BE2C (cell line): ENCODE results near the gene SLC12A3.

ENCODE experiments used
- DNase-seq: peaks from one replicate; pipeline ENCODE4 v3.0.0-alpha.2; 2020
- H3K27me3 ChIP-seq: fragments of 250-450 bp; sonication (Bioruptor Pico); 2 replicates; pipeline ENCODE4 v1.5.1; 2020; ENCODE audit warnings: mild to moderate bottlenecking
- H3K36me3 ChIP-seq: fragments of 250-450 bp; sonication (Bioruptor Pico); 2 replicates; pipeline ENCODE4 v1.5.1; 2020; ENCODE audit warnings: mild to moderate bottlenecking
- H3K4me1 ChIP-seq: fragments of 250-450 bp; sonication (Bioruptor Pico); 2 replicates; pipeline ENCODE4 v1.5.1; 2020
- H3K4me3 ChIP-seq: 2 replicates; pipeline ENCODE4 v1.5.1; 2011; ENCODE audit warnings: low read depth, low read length
- H3K9me3 ChIP-seq: fragments of 250-450 bp; sonication (Bioruptor Pico); 2 replicates; pipeline ENCODE4 v1.5.1; 2020
- CTCF ChIP-seq: IDR thresholded peaks from 2 replicates; pipeline ENCODE4 v1.5.1; 2012; ENCODE audit warnings: mild to moderate bottlenecking, low read depth, low read length

SLC12A3 gene

DNA sequence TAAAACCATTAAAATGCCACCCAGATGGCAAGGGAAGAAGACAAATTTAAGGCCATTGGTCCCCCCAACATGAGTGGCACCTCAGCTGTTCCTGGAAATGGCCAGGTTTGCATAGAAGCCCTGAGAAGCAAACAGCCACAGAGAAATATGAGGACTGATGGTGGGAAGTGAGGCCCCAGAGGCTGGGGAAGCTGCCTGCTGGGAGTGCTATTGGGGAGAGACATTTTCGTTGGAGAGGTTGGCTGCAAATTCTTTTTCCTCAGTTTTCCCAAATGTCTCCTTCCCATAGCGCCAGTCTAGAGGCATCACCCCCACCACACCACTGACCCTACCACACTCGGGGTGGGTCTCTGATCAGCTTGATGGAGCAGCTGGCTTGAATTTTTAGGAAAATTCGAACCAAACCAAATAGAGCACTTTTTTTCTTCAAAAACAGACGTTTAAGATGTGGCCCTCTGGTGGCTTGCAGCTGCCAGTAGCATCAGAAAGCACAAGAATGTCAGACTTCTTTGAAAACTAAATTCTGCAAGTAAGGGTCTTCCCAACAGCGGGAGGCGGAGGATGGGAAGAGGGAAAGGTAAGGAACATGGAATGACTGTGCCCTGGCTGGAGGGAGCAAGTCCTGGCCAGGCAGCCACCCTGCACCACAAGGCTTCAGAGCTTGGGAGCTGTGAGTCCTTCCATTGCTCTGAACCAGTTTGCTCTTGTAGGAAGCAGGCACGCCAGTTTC is 13.2 kb upstream of the SLC12A3 start:
- Histone ChIP-seq H3K4me1 (peaks cover 15% of the 10 kb centered on the region), H3K36me3 (no peaks in the 10 kb centered on the region), H3K27me3 (no peaks in the 10 kb centered on the region), H3K9me3 (no peaks in the 10 kb centered on the region), H3K4me3 (no peak overlapping the region)
- peak; percentile 47 for TF ChIP-seq CTCF
- DNase-seq: no peak

DNA sequence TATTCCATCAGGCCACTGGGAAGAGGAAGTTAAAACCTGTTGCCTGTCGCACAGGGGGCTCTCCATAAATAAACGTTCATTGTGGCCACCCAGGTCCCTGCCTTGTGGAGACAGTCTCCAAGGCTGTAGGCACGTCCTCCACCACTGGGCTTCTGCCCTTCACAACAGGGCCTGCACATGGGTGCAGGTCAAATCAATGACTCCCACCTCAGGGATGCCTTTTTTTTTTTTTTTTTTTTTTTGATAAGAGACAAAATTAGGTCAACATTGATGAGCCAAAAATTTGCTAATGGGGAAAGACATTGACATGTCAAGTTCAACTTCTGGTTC is 12.6 kb upstream of the SLC12A3 start:
- no peak overlapping the region for H3K4me3 ChIP-seq

DNA sequence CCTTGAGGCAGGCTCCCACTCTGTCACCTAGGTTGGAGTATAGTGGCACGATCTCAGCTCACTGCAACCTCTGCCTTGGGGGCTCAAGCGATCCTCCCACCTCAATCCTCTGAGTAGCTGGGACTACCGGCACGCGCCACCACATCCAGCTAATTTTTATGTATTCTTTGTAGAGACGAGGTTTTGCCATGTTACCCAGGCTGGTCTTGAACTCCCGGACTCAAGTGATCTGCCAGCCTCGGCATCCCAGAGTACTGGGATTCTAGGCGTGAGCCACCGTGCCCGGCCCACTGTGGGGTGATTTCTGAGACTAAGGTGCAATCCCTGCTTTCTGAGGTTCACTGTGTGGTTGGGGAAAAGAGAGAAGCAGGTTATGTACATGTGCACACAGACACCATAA is 12.0 kb upstream of the SLC12A3 start:
- TF ChIP-seq CTCF: no peak
- Histone ChIP-seq H3K9me3 (no peaks in the 10 kb centered on the region), H3K36me3 (no peaks in the 10 kb centered on the region), H3K27me3 (no peaks in the 10 kb centered on the region), H3K4me3 (no peak overlapping the region), H3K4me1 (peaks cover 6% of the 10 kb centered on the region)
- no peak for DNase-seq

More for the DNA sequence above, 12.6 kb upstream of the SLC12A3 start:
- peaks cover 9% of the 10 kb centered on the region for H3K4me1 ChIP-seq
- H3K9me3 ChIP-seq: no peaks in the 10 kb centered on the region
- no peak for DNase-seq
- no peaks in the 10 kb centered on the region for H3K27me3 ChIP-seq
- H3K36me3 ChIP-seq: no peaks in the 10 kb centered on the region
- TF ChIP-seq CTCF: no peak

DNA sequence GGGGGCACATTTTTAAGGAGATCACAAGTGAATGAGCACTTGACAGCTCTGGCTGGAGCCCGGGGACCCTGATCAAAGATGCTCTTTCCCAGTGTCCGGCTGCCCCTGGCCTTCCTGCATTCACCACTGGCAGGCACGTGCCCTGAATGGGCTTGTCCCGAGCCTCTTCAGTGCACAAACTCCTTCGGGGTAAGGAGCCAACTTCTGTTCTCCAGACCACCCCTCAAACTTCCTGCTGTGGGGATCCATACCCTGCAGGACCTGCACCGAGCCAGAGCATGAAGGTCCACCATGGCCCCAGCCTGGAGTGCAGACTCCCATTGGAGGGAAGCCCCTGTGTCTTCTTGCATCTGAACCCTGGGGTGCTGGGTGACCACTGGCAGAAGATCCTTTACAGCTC is 9.8 kb upstream of the SLC12A3 start:
- H3K9me3 ChIP-seq: no peaks in the 10 kb centered on the region
- no peak for TF ChIP-seq CTCF
- DNase-seq: no peak
- no peak overlapping the region for H3K4me3 ChIP-seq
- H3K36me3 ChIP-seq: no peaks in the 10 kb centered on the region
- no peaks in the 10 kb centered on the region; the same call in 1 of the 2 replicates for H3K4me1 ChIP-seq
- no peaks in the 10 kb centered on the region for H3K27me3 ChIP-seq

DNA sequence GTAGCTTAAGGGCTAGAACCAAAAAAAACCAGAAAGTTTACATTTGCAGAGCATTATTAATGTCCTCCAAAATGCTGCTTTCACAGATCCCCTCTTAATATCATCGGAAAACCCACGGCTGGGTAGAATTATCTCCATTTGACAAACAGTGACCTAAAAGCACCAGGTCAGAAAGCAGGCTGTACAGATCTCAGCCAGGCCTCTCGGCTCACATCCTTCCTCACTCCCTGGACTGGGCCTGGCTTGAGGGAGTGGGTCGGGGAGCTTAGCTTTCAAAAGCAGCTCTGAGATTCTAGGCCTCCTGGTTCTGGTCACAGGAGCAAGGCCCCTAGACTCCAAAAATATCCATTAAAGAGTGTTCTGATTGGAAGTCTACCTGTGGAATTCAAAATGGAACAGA is 9.1 kb upstream of the SLC12A3 start:
- no peaks in the 10 kb centered on the region for H3K9me3 ChIP-seq
- TF ChIP-seq CTCF: no peak
- no peaks in the 10 kb centered on the region for H3K36me3 ChIP-seq
- H3K4me3 ChIP-seq: no peak overlapping the region
- no peak for DNase-seq
- H3K4me1 ChIP-seq: no peaks in the 10 kb centered on the region; the same call in 1 of the 2 replicates
- H3K27me3 ChIP-seq: no peaks in the 10 kb centered on the region

GRCh38 chr16:56856876-56857447 is 8.0 kb upstream of the SLC12A3 start:
- Histone ChIP-seq H3K4me3 (no peak overlapping the region), H3K4me1 (no peaks in the 10 kb centered on the region)
- no peak for DNase-seq

More at GRCh38 chr16:56856876-56857447, 8.0 kb upstream of the SLC12A3 start:
- no peaks in the 10 kb centered on the region for H3K36me3 ChIP-seq
- no peaks in the 10 kb centered on the region for H3K27me3 ChIP-seq
- no peaks in the 10 kb centered on the region for H3K9me3 ChIP-seq
- no peak for TF ChIP-seq CTCF
